OCI-LY3 (cell line): Measurements from ENCODE around the gene PRIM2.

Experiments used
- EZH2phosphoT487 ChIP-seq: fragments of 200-600 bp; shearing (Covaris generic); IDR thresholded peaks from 2 replicates; pipeline ENCODE4 v1.6.1; 2018; ENCODE audit warnings: antibody characterized with exemption, mixed run types, low read depth
- TF ChIP-seq, protein P1 (sequence below): fragments of 200-600, 300-600 bp; sonication (generic); IDR thresholded peaks from 2 replicates; pipeline ENCODE4 v1.5.1; 2014; ENCODE audit warnings: antibody characterized with exemption, low read length, low read depth

GRCh38 chr6:57279013-57279412 lies 38.4 kb upstream of the PRIM2 start:
- TF ChIP-seq, protein P1, sequence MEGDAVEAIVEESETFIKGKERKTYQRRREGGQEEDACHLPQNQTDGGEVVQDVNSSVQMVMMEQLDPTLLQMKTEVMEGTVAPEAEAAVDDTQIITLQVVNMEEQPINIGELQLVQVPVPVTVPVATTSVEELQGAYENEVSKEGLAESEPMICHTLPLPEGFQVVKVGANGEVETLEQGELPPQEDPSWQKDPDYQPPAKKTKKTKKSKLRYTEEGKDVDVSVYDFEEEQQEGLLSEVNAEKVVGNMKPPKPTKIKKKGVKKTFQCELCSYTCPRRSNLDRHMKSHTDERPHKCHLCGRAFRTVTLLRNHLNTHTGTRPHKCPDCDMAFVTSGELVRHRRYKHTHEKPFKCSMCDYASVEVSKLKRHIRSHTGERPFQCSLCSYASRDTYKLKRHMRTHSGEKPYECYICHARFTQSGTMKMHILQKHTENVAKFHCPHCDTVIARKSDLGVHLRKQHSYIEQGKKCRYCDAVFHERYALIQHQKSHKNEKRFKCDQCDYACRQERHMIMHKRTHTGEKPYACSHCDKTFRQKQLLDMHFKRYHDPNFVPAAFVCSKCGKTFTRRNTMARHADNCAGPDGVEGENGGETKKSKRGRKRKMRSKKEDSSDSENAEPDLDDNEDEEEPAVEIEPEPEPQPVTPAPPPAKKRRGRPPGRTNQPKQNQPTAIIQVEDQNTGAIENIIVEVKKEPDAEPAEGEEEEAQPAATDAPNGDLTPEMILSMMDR: no peak
- TF ChIP-seq EZH2phosphoT487: no peak
